ENCODE data around the gene RPTOR.
A peak's percentile ranks its signal among the peaks of the same experiment; 100 is the strongest.

The RPTOR gene

GRCh38 chr17:80825471-80826345, 281.1 kb downstream of the RPTOR start:
- peak; percentile 0 for DNase-seq

GRCh38 chr17:80826346-80826954, 281.8 kb downstream of the RPTOR start:
- DNase-seq: no peak

- DNase-seq: peak; percentile 1
Observed at GRCh38 chr17:80826955-80827645, 282.5 kb downstream of the RPTOR start.

GRCh38 chr17:80827646-80828643, 283.3 kb downstream of the RPTOR start:
- DNase-seq: peak; percentile 0

- DNase-seq: no peak
Observed at GRCh38 chr17:80829166-80829813, 284.7 kb downstream of the RPTOR start.

- no peak for DNase-seq
Observed at GRCh38 chr17:80830020-80830780, 285.6 kb downstream of the RPTOR start.

- no peak for DNase-seq
Observed at GRCh38 chr17:80831491-80831890, 286.9 kb downstream of the RPTOR start.

GRCh38 chr17:80832266-80832676, 287.6 kb downstream of the RPTOR start:
- DNase-seq: no peak

- DNase-seq: peak; percentile 84
Observed at GRCh38 chr17:80832888-80833583, 288.4 kb downstream of the RPTOR start.

GRCh38 chr17:80833952-80834892, 289.6 kb downstream of the RPTOR start:
- DNase-seq: no peak

- DNase-seq: no peak
Observed at GRCh38 chr17:80834893-80835275, 290.2 kb downstream of the RPTOR start.

GRCh38 chr17:80835816-80836657, 291.4 kb downstream of the RPTOR start:
- no peak for DNase-seq

- DNase-seq: no peak
Observed at GRCh38 chr17:80836658-80836965, 292.0 kb downstream of the RPTOR start.

GRCh38 chr17:80836971-80837481, 292.4 kb downstream of the RPTOR start:
- DNase-seq: no peak

GRCh38 chr17:80837711-80838110, 293.1 kb downstream of the RPTOR start:
- no peak for DNase-seq

- no peak for DNase-seq
Observed at GRCh38 chr17:80838311-80839025, 293.8 kb downstream of the RPTOR start.

GRCh38 chr17:80839026-80839345, 294.3 kb downstream of the RPTOR start:
- no peak for DNase-seq

GRCh38 chr17:80839511-80839941, 294.9 kb downstream of the RPTOR start:
- no peak for DNase-seq

Data from stimulated activated CD4-positive, alpha-beta T cell treated with anti-CD3 and anti-CD28 coated beads, Interleukin-4, amount 100 ng/mL, for 1 hour (primary cell).